Measurements from ENCODE around the gene ARHGAP23. TPM values are rescaled to one million over a fixed set of nuclear protein-coding genes. Genes with fewer than 3 reads are reported as not detected.

Gene ARHGAP23
- total RNA-seq, 1 donor from 2014 or later = 28.4 TPM

GRCh38 chr17:38504216-38504615, 76.0 kb downstream of the ARHGAP23 start:
- no peak for TF ChIP-seq CTCF (conservative IDR thresholded peaks at IDR 0.05; ENCODE audit: low read depth, low read length)
- H3K4me3 ChIP-seq (ENCODE audit: low read depth, low read length) = no peak overlapping the region
- no peak for DNase-seq (ENCODE audit: low read depth)

GRCh38 chr17:38507436-38507835, 79.2 kb downstream of the ARHGAP23 start:
- DNase-seq (ENCODE audit: low read depth) = no peak
- H3K4me3 ChIP-seq (ENCODE audit: low read depth, low read length) = no peak overlapping the region
- peak; percentile 6 for TF ChIP-seq CTCF (conservative IDR thresholded peaks at IDR 0.05; ENCODE audit: low read depth, low read length)

- no peak overlapping the region for H3K4me3 ChIP-seq (ENCODE audit: low read depth, low read length)
- DNase-seq (ENCODE audit: low read depth) = no peak
- TF ChIP-seq CTCF (conservative IDR thresholded peaks at IDR 0.05; ENCODE audit: low read depth, low read length) = no peak
These were observed 79.8 kb downstream of the ARHGAP23 start for GRCh38 chr17:38507921-38508569.

GRCh38 chr17:38508570-38508950, 80.3 kb downstream of the ARHGAP23 start:
- no peak for TF ChIP-seq CTCF (conservative IDR thresholded peaks at IDR 0.05; ENCODE audit: low read depth, low read length)
- H3K4me3 ChIP-seq (ENCODE audit: low read depth, low read length) = no peak overlapping the region
- DNase-seq (ENCODE audit: low read depth) = no peak

- no peak overlapping the region for H3K4me3 ChIP-seq (ENCODE audit: low read depth, low read length)
- peak; percentile 10 for DNase-seq (ENCODE audit: low read depth)
- peak; percentile 79 for TF ChIP-seq CTCF (conservative IDR thresholded peaks at IDR 0.05; ENCODE audit: low read depth, low read length)
These were observed 80.9 kb downstream of the ARHGAP23 start for GRCh38 chr17:38508954-38509771.

GRCh38 chr17:38509772-38510420, 81.6 kb downstream of the ARHGAP23 start:
- DNase-seq (ENCODE audit: low read depth) = no peak
- H3K4me3 ChIP-seq (ENCODE audit: low read depth, low read length) = peak overlapping the region; percentile 6
- TF ChIP-seq CTCF (conservative IDR thresholded peaks at IDR 0.05; ENCODE audit: low read depth, low read length) = no peak
